HepG2 (cell line): Measurements from ENCODE around the gene ZBTB7A. TPM values are rescaled to one million over a fixed set of nuclear protein-coding genes. Genes with fewer than 3 reads are reported as not detected.

Source experiments
- ATAC-seq: fragments of 200-7000 bp; cut with Tn5 transposase; 3 replicates; pipeline ENCODE4 v1.9.1; 2020; ENCODE audit warnings: mild to moderate bottlenecking, moderate library complexity
- BruUV-seq: library from RNA; stranded (reverse); fragments of 400-500 nt; replicated peaks from 2 replicates; lab custom pipeline; 2021; lab: Mats Ljungman, UMichigan
- CTCF ChIA-PET: fragments of 300-600 bp; formaldehyde crosslinking; extraction: SDS; loops from one replicate; lab custom pipeline; 2021; ENCODE audit warnings: low total read pairs, inconsistent platforms, low intra/inter-chr PET ratio; lab: Yijun Ruan, JAX
- POLR2A ChIA-PET: fragments of 350-600 bp; sonication (Branson Sonifier 250); formaldehyde crosslinking; loops from one replicate; lab custom pipeline; 2020; ENCODE audit warnings: antibody characterized with exemption, inconsistent platforms; lab: Yijun Ruan, JAX
- DNase-seq: peaks from one replicate; pipeline ENCODE4 v3.0.0-alpha.2; 2015; ENCODE audit warnings: low spot score
- FAIRE-seq: peaks from 3 replicates; lab custom pipeline; 2011; peaks lifted over from hg19 to GRCh38; lab: Jason Lieb, UNC
- H2AFZ ChIP-seq: one replicate; pipeline ENCODE4 v1.6.1; 2011; ENCODE audit warnings: low read length, inconsistent platforms
- H3K27ac ChIP-seq: fragments of 300-600 bp; 3 replicates; pipeline ENCODE4 v1.8.0; 2011; ENCODE audit warnings: mixed run types, mild to moderate bottlenecking, mixed read lengths, low read length, inconsistent platforms; ENCODE audit not compliant: insufficient read depth; ENCODE audit errors: extremely low read length
- H3K27me3 ChIP-seq, 2 experiments: fragments of 200-600 bp in 1 of 2; 2 replicates in 1 of 2; 3 replicates in 1 of 2; pipeline versions ENCODE4 v1.6.0 to v1.8.0; 2011; ENCODE audit warnings: low read length in 2 of 2, mild to moderate bottlenecking in 2 of 2, moderate library complexity in 2 of 2, inconsistent platforms in 1 of 2; ENCODE audit not compliant: insufficient read depth in 2 of 2, control insufficient read depth in 1 of 2
- H3K36me3 ChIP-seq, 2 experiments: fragments of 200-600 bp in 1 of 2; replicated peaks in 1 of 2; 2 replicates in 1 of 2; 3 replicates in 1 of 2; pipeline versions ENCODE4 v1.5.1 to v1.8.0; 2011; ENCODE audit warnings: low read length in 2 of 2, inconsistent platforms in 1 of 2; ENCODE audit not compliant: insufficient read depth in 2 of 2, control insufficient read depth in 1 of 2
- H3K4me1 ChIP-seq: 2 replicates; pipeline ENCODE4 v1.5.1; 2012; ENCODE audit warnings: low read length, inconsistent platforms; ENCODE audit not compliant: insufficient read depth
- H3K4me2 ChIP-seq: 2 replicates; pipeline ENCODE4 v1.6.0; 2011; ENCODE audit warnings: low read depth, low read length, inconsistent platforms
- H3K4me3 ChIP-seq, 3 experiments: fragments of 200-600 bp in 1 of 3; sonication (generic), shearing (Covaris generic) in 1 of 3; replicated peaks in 1 of 3; 2 replicates each; pipeline ENCODE4 v1.5.1; 2011 to 2016; ENCODE audit warnings: low read length in 3 of 3, inconsistent platforms in 2 of 3, low read depth in 2 of 3, mild to moderate bottlenecking in 2 of 3, control low read depth in 1 of 3, mixed read lengths in 1 of 3; ENCODE audit not compliant: insufficient read depth in 1 of 3
- H3K79me2 ChIP-seq: one replicate; pipeline ENCODE4 v1.6.1; 2011; ENCODE audit warnings: low read length, inconsistent platforms; ENCODE audit not compliant: insufficient read depth
- H3K9ac ChIP-seq: 2 replicates; pipeline ENCODE4 v1.6.0; 2011; ENCODE audit warnings: mild to moderate bottlenecking, low read depth, low read length, inconsistent platforms; ENCODE audit not compliant: insufficient read depth
- H3K9me3 ChIP-seq: 2 replicates; pipeline ENCODE4 v1.5.1; 2012; ENCODE audit warnings: mild to moderate bottlenecking, low read length
- H4K20me1 ChIP-seq: 2 replicates; pipeline ENCODE4 v1.6.0; 2011; ENCODE audit warnings: inconsistent platforms, mild to moderate bottlenecking, low read length, moderate library complexity; ENCODE audit not compliant: insufficient read depth
- AGO2 ChIP-seq: fragments of 200-400 bp; formaldehyde crosslinking; optimal IDR thresholded peaks from 2 replicates; pipeline ENCODE3; 2017; ENCODE audit warnings: mild to moderate bottlenecking, low read depth, low read length, moderate library complexity
- CBX2 ChIP-seq, 2 experiments: fragments of 200-600 bp in 1 of 2; sonication (generic); formaldehyde crosslinking in 1 of 2; IDR thresholded peaks; 2 replicates each; pipeline versions ENCODE4 v1.7.0 to v1.8.1; 2018 to 2022; ENCODE audit warnings: low read depth in 2 of 2, low read length in 1 of 2, mild to moderate bottlenecking in 1 of 2, missing genetic modification reagents in 1 of 2
- MAFK ChIP-seq, 2 experiments: IDR thresholded peaks in 1 of 2; conservative IDR thresholded peaks in 1 of 2; 2 replicates each; pipeline ENCODE4 v1.6.1; 2011; ENCODE audit warnings: improper control_type of control experiment in 2 of 2, low read length in 2 of 2
- POLR2A ChIP-seq, 2 experiments: IDR thresholded peaks; 2 replicates each; pipeline ENCODE4 v1.6.1; 2011; ENCODE audit warnings: low read depth in 2 of 2, low read length in 2 of 2, mild to moderate bottlenecking in 1 of 2, moderate library complexity in 1 of 2; ENCODE audit not compliant: insufficient read depth in 1 of 2
- POLR2G ChIP-seq: fragments of 200-400 bp; formaldehyde crosslinking; IDR thresholded peaks from 2 replicates; pipeline ENCODE4 v1.6.1; 2018; ENCODE audit warnings: mild to moderate bottlenecking, low read depth, low read length, moderate library complexity
- RAD51 ChIP-seq: fragments of 450-650 bp; IDR thresholded peaks from 2 replicates; pipeline ENCODE4 v1.6.1; 2016; ENCODE audit warnings: borderline replicate concordance
- ZNF121 ChIP-seq: sonication (generic); formaldehyde crosslinking; IDR thresholded peaks from 2 replicates; pipeline ENCODE4 v1.5.0; 2020; ENCODE audit warnings: mild to moderate bottlenecking, missing genetic modification reagents
- ZNF251 ChIP-seq: sonication (generic); formaldehyde crosslinking; IDR thresholded peaks from 2 replicates; pipeline ENCODE4 v1.9.0; 2021; ENCODE audit warnings: mild to moderate bottlenecking, missing genetic modification reagents
- ZNF263 ChIP-seq: sonication (generic); formaldehyde crosslinking; IDR thresholded peaks from 2 replicates; pipeline ENCODE4 v1.4.0; 2020; ENCODE audit warnings: missing genetic modification reagents
- ZNF564 ChIP-seq: sonication (generic); formaldehyde crosslinking; IDR thresholded peaks from 2 replicates; pipeline ENCODE4 v1.8.1; 2023; ENCODE audit warnings: mild to moderate bottlenecking, missing genetic modification reagents
- WGBS: methylation state at CpG from one replicate; pipeline ENCODE4 v1.1.6; 2017; ENCODE audit warnings: low lambda C conversion rate; 5-methylcytosine and 5-hydroxymethylcytosine counted together
- in situ Hi-C: cut with HindIII; loops from 2 replicates; pipeline ENCODE4 v1.10.0; 2017; ENCODE audit warnings: low pct_unique_long_range_greater_than_20kb; ENCODE audit not compliant: extremely low pct_ligation_motif_present
- intact Hi-C: fragments of 100-400 bp; cut with micrococcal nuclease; formaldehyde crosslinking; loops from one replicate; pipeline ENCODE4 v1.10.0; 2022; ENCODE audit not compliant: unreplicated experiment
- polyA plus RNA-seq, 8 experiments: library from polyadenylated mRNA; depleted of rRNA in 3 of 8; stranded (reverse) in 7 of 8; unstranded in 1 of 8; fragments of >200 nt; fragmentation: Illumina TruSeq in 4 of 8; extraction: Trizol in 4 of 8; gene quantifications; 2 replicates each; pipeline versions ENCODE4 v1.2.1 to v1.2.3, GENCODE V29; 2011 to 2016; ENCODE audit warnings: low read depth in 4 of 8, missing spikeins in 1 of 8, mixed read lengths in 1 of 8; ENCODE audit not compliant: insufficient read depth in 1 of 8
- total RNA-seq, 5 experiments: library from RNA; depleted of rRNA; stranded (reverse); fragments of >200 nt; fragmentation: Illumina TruSeq; extraction: Trizol; gene quantifications; 2 replicates each; pipeline ENCODE4 v1.2.3, GENCODE V29; 2016; ENCODE audit warnings: low read depth in 1 of 5

Gene ZBTB7A
- total and polyA plus RNA-seq, 2 of the 13 experiments (the other 11 are each of a cell fraction or from before 2014, with no cell fraction given): 3.6 to 4.0 TPM

- FAIRE-seq: no peak
- H3K27ac ChIP-seq: no peak overlapping the region
- no peak overlapping the region for H3K4me3 ChIP-seq
- H3K4me2 ChIP-seq: no peak overlapping the region
- no peaks in the 10 kb centered on the region for H3K79me2 ChIP-seq
- ATAC-seq: no peak
- no peak overlapping the region for H2AFZ ChIP-seq
- in situ Hi-C loops (no loop called here), intact Hi-C loops (no loop called here)
- no peaks in the 10 kb centered on the region for H3K4me1 ChIP-seq
- H3K27me3 ChIP-seq: no peaks in the 10 kb centered on the region
- BruUV-seq: TSS peak; percentile 17
- H4K20me1 ChIP-seq: no peaks in the 10 kb centered on the region
- DNase-seq: no peak
- no peak overlapping the region for H3K9ac ChIP-seq
- POLR2A ChIA-PET: no interaction called here
- peaks cover 13 to 62% of the 10 kb centered on the region in 2 experiments; a peak in 4 of 5 replicates for H3K36me3 ChIP-seq
- TF ChIP-seq CBX2 (IDR thresholded peaks at IDR 0.05; ENCODE audit: low read depth, low read length) (no peak), CBX2 (CRISPR knock-in tag; IDR thresholded peaks at IDR 0.05; ENCODE audit: low read depth) (no peak), RAD51 (no peak), AGO2 (peak; percentile 73), ZNF251 (CRISPR knock-in tag) (no peak), POLR2A (IDR thresholded peaks at IDR 0.05; ENCODE audit: insufficient read depth in 1 of 2, low read depth in 2 of 2, low read length in 2 of 2) (no peak), ZNF263 (CRISPR knock-in tag) (peak; percentile 65), POLR2G (0 out of 2 replicates have a peak, but pooled peaks have one; percentile 4), ZNF564 (CRISPR knock-in tag) (no peak), MAFK (conservative IDR thresholded peaks at IDR 0.05 in 1 of 2, IDR thresholded peaks at IDR 0.05 in 1 of 2; ENCODE audit: low read length in 2 of 2) (no peak), ZNF121 (CRISPR knock-in tag) (no peak)
- no peaks in the 10 kb centered on the region for H3K9me3 ChIP-seq
- WGBS: 97% methylated on average over 31 of the region's 35 CpGs
- CTCF ChIA-PET: no interaction called here
Observed at GRCh38 chr19:4108767-4109625, 42.3 kb upstream of the ZBTB7A start.
